ENCODE results near the gene U2SURP. TPM values are rescaled to one million over a fixed set of nuclear protein-coding genes. Genes with fewer than 3 reads are reported as not detected.

U2SURP gene
- total and polyA plus RNA-seq, 10 of the 15 experiments (the other 5 are each of a cell fraction or from before 2014, with no cell fraction given): 76.3 to 277 (median 150) TPM

GRCh38 chr3:142977399-142977728 is 24.0 kb upstream of the U2SURP start:
- no peaks in the 10 kb centered on the region for H3K4me1 ChIP-seq (ENCODE audit: control insufficient read depth, insufficient read depth, low read length)
- ChIA-PET POLR2A (no interaction called here), CTCF (interaction anchor here (0.6 to 1.7 kb wide), 3 partner anchors 16 to 149 kb away, joined by 3 to 5 read pairs (median 3); no protein-coding TSS in a partner anchor), RAD21 (ENCODE audit: unreplicated experiment) (no interaction called here), SMC1A (ENCODE audit: uncharacterized antibody, unreplicated experiment) (no interaction called here)
- H3K4me2 ChIP-seq (ENCODE audit: control insufficient read depth, insufficient read depth): no peak overlapping the region
- H3K9ac ChIP-seq (ENCODE audit: control insufficient read depth, insufficient read depth, low read length): no peak overlapping the region
- ATAC-seq (no peak), FAIRE-seq (no peak), DNase-seq (ENCODE audit: low read depth, low spot score) (no peak)
- no peaks in the 10 kb centered on the region for H3K36me3 ChIP-seq (ENCODE audit: control insufficient read depth in 2 of 2, insufficient read depth in 2 of 2, low read length in 1 of 2)
- no peaks in the 10 kb centered on the region for H3K79me2 ChIP-seq (ENCODE audit: control insufficient read depth, insufficient read depth, low read length)
- no peak overlapping the region for H3K4me3 ChIP-seq
- intact Hi-C loops (cut with micrococcal nuclease; ENCODE audit: unreplicated experiment): no loop called here
- WGBS (ENCODE audit: insufficient coverage, insufficient replicate concordance, low lambda C conversion rate, missing lambda C conversion rate): 50% methylated on average over 1 of the region's 1 CpG
- TF ChIP-seq ZNF24 (IDR thresholded peaks at IDR 0.05): no peak
- no peak for TF ChIP-seq E4F1 (IDR thresholded peaks at IDR 0.05; ENCODE audit: borderline replicate concordance, partially characterized antibody)
- no peak for TF ChIP-seq GABPA (IDR thresholded peaks at IDR 0.05; ENCODE audit: low read depth)
- TF ChIP-seq STAT1 (conservative IDR thresholded peaks at IDR 0.05): no peak
- no peak for TF ChIP-seq RAD51 (IDR thresholded peaks at IDR 0.05)
- TF ChIP-seq FOS (IDR thresholded peaks at IDR 0.05; ENCODE audit: borderline replicate concordance, extremely low read depth, insufficient read length): no peak
- TF ChIP-seq TCF7 (IDR thresholded peaks at IDR 0.05; ENCODE audit: borderline replicate concordance): no peak
- no peak for TF ChIP-seq ZNF592 (IDR thresholded peaks at IDR 0.05)
- TF ChIP-seq ZZZ3 (IDR thresholded peaks at IDR 0.05; ENCODE audit: control insufficient read depth, insufficient read length, low read depth): no peak
- no peak for TF ChIP-seq CHD4 (IDR thresholded peaks at IDR 0.05)
- no peaks in the 10 kb centered on the region for H3K9me3 ChIP-seq (replicated peaks; ENCODE audit: control insufficient read depth, insufficient read depth, low read length)
- H4K20me1 ChIP-seq (ENCODE audit: control insufficient read depth, insufficient read depth): no peaks in the 10 kb centered on the region
- H3K27me3 ChIP-seq (replicated peaks in 1 of 2; ENCODE audit: control insufficient read depth in 2 of 2, insufficient read depth in 2 of 2, low read length in 1 of 2): peaks cover 0 to 2% of the 10 kb centered on the region in 2 experiments; a peak in 2 of 4 replicates
- no peak overlapping the region for H3K27ac ChIP-seq (ENCODE audit: control insufficient read depth, insufficient read depth)
- no TSS peak for BruUV-seq (replicated peaks)
- no peak overlapping the region for H2AFZ ChIP-seq (ENCODE audit: control insufficient read depth, low read depth, low read length)
- in situ Hi-C loops (cut with MboI): no loop called here
